Measurements from ENCODE around the gene SCYGR5. TPM values are rescaled to one million over a fixed set of nuclear protein-coding genes. Genes with fewer than 3 reads are reported as not detected.

The SCYGR5 gene
- total RNA-seq, 1 donor from 2014 or later, result not detected

DNA sequence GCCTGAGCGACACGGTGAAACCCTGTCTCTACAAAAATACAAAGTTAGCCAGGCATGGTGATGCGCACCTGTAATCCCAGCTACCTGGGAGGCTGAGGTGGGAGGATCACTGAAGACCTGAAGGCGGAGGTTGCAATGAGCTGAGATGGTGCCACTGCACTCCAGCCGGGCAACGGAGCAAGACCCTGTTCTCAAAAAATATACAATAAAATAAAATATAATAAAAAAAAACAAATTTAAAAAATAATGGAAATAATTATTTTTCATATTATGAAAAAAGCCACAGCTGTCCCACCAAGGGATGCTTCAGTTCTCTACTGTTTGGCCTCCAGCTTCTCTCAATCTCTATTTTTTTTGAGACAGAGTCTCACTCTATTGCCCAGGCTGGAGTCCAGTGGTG is 40.8 kb downstream of the SCYGR5 start:
- intact Hi-C loops (cut with micrococcal nuclease), result no loop called here
- TF ChIP-seq, protein P1, sequence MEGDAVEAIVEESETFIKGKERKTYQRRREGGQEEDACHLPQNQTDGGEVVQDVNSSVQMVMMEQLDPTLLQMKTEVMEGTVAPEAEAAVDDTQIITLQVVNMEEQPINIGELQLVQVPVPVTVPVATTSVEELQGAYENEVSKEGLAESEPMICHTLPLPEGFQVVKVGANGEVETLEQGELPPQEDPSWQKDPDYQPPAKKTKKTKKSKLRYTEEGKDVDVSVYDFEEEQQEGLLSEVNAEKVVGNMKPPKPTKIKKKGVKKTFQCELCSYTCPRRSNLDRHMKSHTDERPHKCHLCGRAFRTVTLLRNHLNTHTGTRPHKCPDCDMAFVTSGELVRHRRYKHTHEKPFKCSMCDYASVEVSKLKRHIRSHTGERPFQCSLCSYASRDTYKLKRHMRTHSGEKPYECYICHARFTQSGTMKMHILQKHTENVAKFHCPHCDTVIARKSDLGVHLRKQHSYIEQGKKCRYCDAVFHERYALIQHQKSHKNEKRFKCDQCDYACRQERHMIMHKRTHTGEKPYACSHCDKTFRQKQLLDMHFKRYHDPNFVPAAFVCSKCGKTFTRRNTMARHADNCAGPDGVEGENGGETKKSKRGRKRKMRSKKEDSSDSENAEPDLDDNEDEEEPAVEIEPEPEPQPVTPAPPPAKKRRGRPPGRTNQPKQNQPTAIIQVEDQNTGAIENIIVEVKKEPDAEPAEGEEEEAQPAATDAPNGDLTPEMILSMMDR (IDR thresholded peaks at IDR 0.05), result no peak
- no peak for ATAC-seq (ENCODE audit: low read depth)
- Mint-ChIP-seq H3K4me3 (no peak overlapping the region), H3K4me1 (no peaks in the 10 kb centered on the region), H3K27me3 (peaks cover 13% of the 10 kb centered on the region), H3K36me3 (ENCODE audit: low read depth) (no peaks in the 10 kb centered on the region), H3K27ac (no peak overlapping the region), H3K9me3 (peaks cover 3% of the 10 kb centered on the region)
- ChIA-PET CTCF (no interaction called here), POLR2A (no interaction called here)
- DNase-seq, result no peak

DNA sequence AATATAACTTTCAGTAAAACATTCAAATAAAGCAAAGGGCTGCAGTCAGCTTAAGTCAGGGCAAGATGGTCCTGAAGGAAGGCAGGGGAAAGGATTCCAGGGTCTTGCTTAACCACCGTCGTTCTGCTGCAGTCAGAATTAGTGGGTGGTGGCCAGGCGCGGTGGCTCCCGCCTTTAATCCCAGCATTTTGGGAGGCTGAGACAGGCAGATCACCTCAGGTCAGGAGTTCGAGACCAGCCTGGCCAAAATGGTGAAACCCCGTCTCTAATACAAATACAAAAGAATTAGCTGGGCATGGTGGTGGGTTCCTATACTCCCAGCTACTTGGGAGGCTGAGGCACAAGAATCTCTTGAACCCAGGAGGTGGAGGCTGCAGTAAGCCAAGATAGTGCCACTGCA is 44.4 kb downstream of the SCYGR5 start:
- Mint-ChIP-seq H3K36me3 (ENCODE audit: low read depth) (no peaks in the 10 kb centered on the region), H3K27ac (no peak overlapping the region), H3K9me3 (no peaks in the 10 kb centered on the region), H3K4me3 (no peak overlapping the region), H3K27me3 (peaks cover 6% of the 10 kb centered on the region), H3K4me1 (no peaks in the 10 kb centered on the region)
- ChIA-PET POLR2A (no interaction called here), CTCF (no interaction called here)
- no peak for ATAC-seq (ENCODE audit: low read depth)
- TF ChIP-seq, protein P1 (IDR thresholded peaks at IDR 0.05), result no peak
- DNase-seq, result no peak
- intact Hi-C loops (cut with micrococcal nuclease), result no loop called here

DNA sequence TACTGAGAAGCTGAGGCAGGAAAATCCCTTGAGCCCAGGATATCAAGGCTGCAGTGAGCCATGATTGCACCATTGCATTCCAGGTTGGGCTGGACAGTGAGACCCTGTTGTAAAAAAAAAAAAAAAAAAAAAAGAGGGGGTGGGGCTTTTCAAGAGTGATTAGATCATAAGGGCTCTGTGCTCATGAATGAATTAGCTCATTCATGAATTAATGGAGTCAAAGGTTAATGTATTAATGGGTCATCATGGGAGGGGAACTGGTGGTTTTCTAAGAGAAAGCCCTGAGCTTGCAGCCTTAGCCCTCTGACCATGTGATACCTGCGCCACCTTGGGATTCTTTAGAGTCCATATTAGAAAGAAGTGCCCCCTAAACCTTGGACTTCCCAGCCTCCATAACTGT is 46.7 kb downstream of the SCYGR5 start:
- no peak for DNase-seq
- H3K4me3 Mint-ChIP-seq, result no peak overlapping the region
- H3K36me3 Mint-ChIP-seq (ENCODE audit: low read depth), result no peaks in the 10 kb centered on the region
- H3K4me1 Mint-ChIP-seq, result peaks cover 4% of the 10 kb centered on the region
- no peak for ATAC-seq (ENCODE audit: low read depth)
- TF ChIP-seq, protein P1 (IDR thresholded peaks at IDR 0.05), result no peak
- no peak overlapping the region for H3K27ac Mint-ChIP-seq
- intact Hi-C loops (cut with micrococcal nuclease), result no loop called here
- peaks cover 20% of the 10 kb centered on the region for H3K27me3 Mint-ChIP-seq
- ChIA-PET CTCF (no interaction called here), POLR2A (no interaction called here)
- no peaks in the 10 kb centered on the region for H3K9me3 Mint-ChIP-seq

DNA sequence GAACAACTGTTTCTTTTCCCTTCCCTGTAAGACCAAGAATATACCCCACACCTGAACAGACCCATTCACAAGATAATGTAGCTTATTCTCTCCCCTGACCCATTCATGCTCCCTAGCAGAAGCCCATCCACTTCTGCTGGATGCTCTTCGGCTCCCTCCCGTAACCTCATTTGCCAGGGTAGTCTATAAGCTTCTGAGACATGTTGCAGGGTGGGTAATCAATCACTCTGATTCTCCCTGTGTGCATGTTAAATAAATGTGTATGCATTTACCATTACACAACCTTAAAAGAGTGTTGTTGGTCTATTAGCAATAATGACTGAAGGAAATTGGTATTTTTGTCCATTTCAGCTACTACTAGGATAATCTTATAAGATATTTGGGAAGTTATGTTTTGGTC is 49.9 kb downstream of the SCYGR5 start:
- peaks cover 4% of the 10 kb centered on the region for H3K4me1 Mint-ChIP-seq
- intact Hi-C loops (cut with micrococcal nuclease), result no loop called here
- no peaks in the 10 kb centered on the region for H3K9me3 Mint-ChIP-seq
- POLR2A ChIA-PET, result no interaction called here
- H3K36me3 Mint-ChIP-seq (ENCODE audit: low read depth), result no peaks in the 10 kb centered on the region
- TF ChIP-seq, protein P1 (IDR thresholded peaks at IDR 0.05), result no peak
- H3K27me3 Mint-ChIP-seq, result peaks cover 19% of the 10 kb centered on the region
- CTCF ChIA-PET, result no interaction called here
- ATAC-seq (ENCODE audit: low read depth), result no peak
- H3K4me3 Mint-ChIP-seq, result no peak overlapping the region
- no peak overlapping the region for H3K27ac Mint-ChIP-seq
- no peak for DNase-seq

Other genes starting within 250 kb of the SCYGR5 start
- 108 and 125 TPM in 2 replicates for gene AGFG1, start 194.6 kb upstream of the SCYGR5 start, total RNA-seq
- gene SCYGR2, start 67.9 kb upstream of the SCYGR5 start, total RNA-seq, result not detected in 2 replicates
- gene SCYGR3, start 52.0 kb upstream of the SCYGR5 start, total RNA-seq, result not detected in 2 replicates
- not detected in 2 replicates for gene SCYGR4, start 49.3 kb upstream of the SCYGR5 start, total RNA-seq
- not detected in 2 replicates for gene SLC19A3, start 51.2 kb downstream of the SCYGR5 start, total RNA-seq
- not detected in 2 replicates for gene SCYGR6, start 58.0 kb downstream of the SCYGR5 start, total RNA-seq
- not detected in 2 replicates for gene SCYGR7, start 61.5 kb downstream of the SCYGR5 start, total RNA-seq
- gene SCYGR8, start 79.1 kb downstream of the SCYGR5 start, total RNA-seq, result not detected in 2 replicates
- not detected in 2 replicates for gene CCL20, start 147.0 kb downstream of the SCYGR5 start, total RNA-seq
- not detected in 2 replicates for gene DAW1, start 204.8 kb downstream of the SCYGR5 start, total RNA-seq